Mucosa of descending colon (tissue), 3 donors: ENCODE data around the gene FLT1. TPM values are rescaled to one million over a fixed set of nuclear protein-coding genes. Genes with fewer than 3 reads are reported as not detected.

Experiments used
- ATAC-seq: fragments of 200-7000 bp; cut with Tn5 transposase; one replicate; pipeline ENCODE4 v1.9.1; 2020; ENCODE audit warnings: mild to moderate bottlenecking, moderate library complexity
- DNase-seq, 3 donors: peaks; one replicate each; pipeline ENCODE4 v3.0.0-alpha.2; 2020
- H3K36me3 ChIP-seq: fragments of 200-600 bp; one replicate; pipeline ENCODE4 v1.8.0; 2021; ENCODE audit warnings: low read depth, mild to moderate bottlenecking
- H3K4me1 ChIP-seq: fragments of 200-600 bp; one replicate; pipeline ENCODE4 v1.8.0; 2021; ENCODE audit warnings: low read depth, mild to moderate bottlenecking
- H3K4me3 ChIP-seq: fragments of 200-600 bp; one replicate; pipeline ENCODE4 v1.8.0; 2021; ENCODE audit warnings: mild to moderate bottlenecking
- H3K9me3 ChIP-seq: fragments of 200-600 bp; one replicate; pipeline ENCODE4 v1.8.0; 2021; ENCODE audit warnings: mild to moderate bottlenecking
- CTCF ChIP-seq: fragments of 200-600 bp; IDR thresholded peaks from one replicate; pipeline ENCODE4 v1.8.0; 2022; ENCODE audit warnings: antibody characterized with exemption, mild to moderate bottlenecking
- intact Hi-C, 2 donors: fragments of 100-400 bp; cut with DNase I in 1 of 2; cut with micrococcal nuclease in 1 of 2; formaldehyde crosslinking; loops; one replicate each; pipeline versions ENCODE4 v1.11.0 to v1.11.1; 2022; cut with DNase I, micrococcal nuclease
- total RNA-seq, 3 donors: library from RNA; stranded (reverse); fragmentation: NEBNext Ultra II Directional in 2 of 3; extraction: Animal tissue kit (Norgen Biotek cat#: 25700) in 2 of 3; gene quantifications; one replicate each; pipeline versions ENCODE4 v1.2.1 to v1.2.4, GENCODE V29; 2021 to 2023
- donor health status: DM: no; HTN: no; CAD: no; lungs with moderate emphysema.
- donor health status: DM: no; HTN: no; CAD: no.
- donor health status: DM: no; HTN: yes; CAD: no.

The FLT1 gene
- total RNA-seq, 3 donors from 2014 or later: 3.8 to 9.2 (median 4.0) TPM

GRCh38 chr13:28349371-28349770 lies 145.6 kb downstream of the FLT1 start:
- no peak for DNase-seq
- H3K9me3 ChIP-seq: no peaks in the 10 kb centered on the region
- intact Hi-C loops: no loop called here
- TF ChIP-seq CTCF: no peak
- no peak for ATAC-seq
- no peak overlapping the region for H3K4me3 ChIP-seq
- H3K4me1 ChIP-seq: no peaks in the 10 kb centered on the region
- H3K36me3 ChIP-seq: no peaks in the 10 kb centered on the region

GRCh38 chr13:28347456-28348371 lies 147.2 kb downstream of the FLT1 start:
- DNase-seq (no peak), ATAC-seq (no peak)
- H3K4me1 ChIP-seq: no peaks in the 10 kb centered on the region
- no peaks in the 10 kb centered on the region for H3K9me3 ChIP-seq
- H3K36me3 ChIP-seq: no peaks in the 10 kb centered on the region
- no peak overlapping the region for H3K4me3 ChIP-seq
- intact Hi-C loops: no loop called here
- TF ChIP-seq CTCF: no peak

GRCh38 chr13:28346154-28346553 lies 148.8 kb downstream of the FLT1 start:
- DNase-seq (no peak), ATAC-seq (no peak)
- Histone ChIP-seq H3K4me3 (no peak overlapping the region), H3K36me3 (no peaks in the 10 kb centered on the region), H3K4me1 (no peaks in the 10 kb centered on the region), H3K9me3 (no peaks in the 10 kb centered on the region)
- no peak for TF ChIP-seq CTCF
- intact Hi-C loops: no loop called here

GRCh38 chr13:28344163-28344562 lies 150.8 kb downstream of the FLT1 start:
- Histone ChIP-seq H3K36me3 (no peaks in the 10 kb centered on the region), H3K9me3 (no peaks in the 10 kb centered on the region), H3K4me3 (no peak overlapping the region), H3K4me1 (no peaks in the 10 kb centered on the region)
- ATAC-seq: no peak
- TF ChIP-seq CTCF: no peak
- intact Hi-C loops: no loop called here
- no peak for DNase-seq

- ATAC-seq (no peak), DNase-seq (no peak)
- no peak for TF ChIP-seq CTCF
- intact Hi-C loops: no loop called here
- Histone ChIP-seq H3K4me3 (no peak overlapping the region), H3K9me3 (no peaks in the 10 kb centered on the region), H3K36me3 (no peaks in the 10 kb centered on the region), H3K4me1 (no peaks in the 10 kb centered on the region)
Observed at GRCh38 chr13:28342251-28342650, 152.7 kb downstream of the FLT1 start.
